ENCODE measurements around the gene LRRC41.

The LRRC41 gene

DNA sequence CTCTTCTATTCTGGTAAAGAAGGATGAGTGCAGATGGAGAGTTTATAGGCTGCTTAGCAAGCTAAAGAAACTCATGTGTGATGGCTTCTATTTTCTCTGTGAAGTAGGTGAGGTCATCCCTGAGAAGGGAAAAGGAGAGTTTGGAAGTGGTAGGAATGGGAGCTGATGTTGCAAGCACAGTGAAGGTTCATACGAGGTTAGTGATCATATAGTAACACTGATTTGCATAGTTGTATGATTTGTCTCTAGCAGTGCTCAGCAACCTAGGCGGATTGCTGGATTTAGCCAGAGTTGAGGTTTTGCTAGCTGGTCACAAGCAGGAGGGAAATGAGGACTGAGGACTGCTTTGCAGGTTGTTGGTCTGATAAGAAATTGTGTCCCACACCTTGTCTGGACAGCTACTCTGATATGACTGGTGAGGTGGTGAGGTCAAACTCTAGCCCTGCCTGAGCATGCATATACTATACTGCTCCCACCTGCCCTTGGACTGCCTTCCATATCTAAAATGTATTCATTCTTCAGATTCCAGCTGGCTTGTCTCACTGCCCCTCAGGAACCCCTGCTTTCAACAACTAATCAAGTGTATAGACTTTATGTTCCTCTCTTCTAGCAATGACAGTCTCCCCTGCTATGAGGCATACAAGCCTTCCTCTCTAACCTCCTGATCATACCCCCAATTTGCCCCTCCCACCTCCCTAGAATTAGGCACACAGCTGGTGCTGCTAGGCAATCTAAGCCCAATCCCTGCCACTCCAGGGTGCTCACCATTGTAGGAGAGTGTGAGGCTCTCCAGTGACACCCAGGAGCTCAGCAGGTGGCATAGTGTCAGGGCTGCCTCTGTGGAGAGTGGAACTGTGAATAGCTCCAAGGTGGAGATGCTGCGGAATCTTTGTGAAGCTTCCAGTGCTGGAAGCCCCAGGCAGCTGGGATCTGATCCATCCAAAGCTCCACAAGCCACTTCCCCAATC lies 18.5 kb downstream of the LRRC41 start (continued):
- TF ChIP-seq ZBTB21 (tag by site-specific recombination; IDR thresholded peaks at IDR 0.05) (no peak), ZBTB8A (tag by site-specific recombination; IDR thresholded peaks at IDR 0.05) (no peak), PRDM1 (tag by site-specific recombination; IDR thresholded peaks at IDR 0.05) (peak; percentile 91), IKZF3 (tag by site-specific recombination; IDR thresholded peaks at IDR 0.05) (peak; percentile 85), ZEB2 (tag by site-specific recombination; IDR thresholded peaks at IDR 0.05) (0 out of 2 replicates have a peak, but pooled peaks have one; percentile 27), ZBTB17 (tag by site-specific recombination; IDR thresholded peaks at IDR 0.05) (peak; percentile 51; the same call in 1 of the 2 replicates), ZFP41 (tag by site-specific recombination; IDR thresholded peaks at IDR 0.05; ENCODE audit: borderline replicate concordance) (no peak), ZNF366 (tag by site-specific recombination; conservative IDR thresholded peaks at IDR 0.05) (peak; percentile 45)
- TF ChIP-seq, protein P1, sequence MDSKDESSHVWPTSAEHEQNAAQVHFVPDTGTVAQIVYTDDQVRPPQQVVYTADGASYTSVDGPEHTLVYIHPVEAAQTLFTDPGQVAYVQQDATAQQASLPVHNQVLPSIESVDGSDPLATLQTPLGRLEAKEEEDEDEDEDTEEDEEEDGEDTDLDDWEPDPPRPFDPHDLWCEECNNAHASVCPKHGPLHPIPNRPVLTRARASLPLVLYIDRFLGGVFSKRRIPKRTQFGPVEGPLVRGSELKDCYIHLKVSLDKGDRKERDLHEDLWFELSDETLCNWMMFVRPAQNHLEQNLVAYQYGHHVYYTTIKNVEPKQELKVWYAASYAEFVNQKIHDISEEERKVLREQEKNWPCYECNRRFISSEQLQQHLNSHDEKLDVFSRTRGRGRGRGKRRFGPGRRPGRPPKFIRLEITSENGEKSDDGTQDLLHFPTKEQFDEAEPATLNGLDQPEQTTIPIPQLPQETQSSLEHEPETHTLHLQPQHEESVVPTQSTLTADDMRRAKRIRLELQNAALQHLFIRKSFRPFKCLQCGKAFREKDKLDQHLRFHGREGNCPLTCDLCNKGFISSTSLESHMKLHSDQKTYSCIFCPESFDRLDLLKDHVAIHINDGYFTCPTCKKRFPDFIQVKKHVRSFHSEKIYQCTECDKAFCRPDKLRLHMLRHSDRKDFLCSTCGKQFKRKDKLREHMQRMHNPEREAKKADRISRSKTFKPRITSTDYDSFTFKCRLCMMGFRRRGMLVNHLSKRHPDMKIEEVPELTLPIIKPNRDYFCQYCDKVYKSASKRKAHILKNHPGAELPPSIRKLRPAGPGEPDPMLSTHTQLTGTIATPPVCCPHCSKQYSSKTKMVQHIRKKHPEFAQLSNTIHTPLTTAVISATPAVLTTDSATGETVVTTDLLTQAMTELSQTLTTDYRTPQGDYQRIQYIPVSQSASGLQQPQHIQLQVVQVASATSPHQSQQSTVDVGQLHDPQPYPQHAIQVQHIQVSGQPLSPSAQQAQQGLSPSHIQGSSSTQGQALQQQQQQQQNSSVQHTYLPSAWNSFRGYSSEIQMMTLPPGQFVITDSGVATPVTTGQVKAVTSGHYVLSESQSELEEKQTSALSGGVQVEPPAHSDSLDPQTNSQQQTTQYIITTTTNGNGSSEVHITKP (tag by site-specific recombination; IDR thresholded peaks at IDR 0.05), result 0 out of 2 replicates have a peak, but pooled peaks have one; percentile 17
- TF ChIP-seq, protein P2, sequence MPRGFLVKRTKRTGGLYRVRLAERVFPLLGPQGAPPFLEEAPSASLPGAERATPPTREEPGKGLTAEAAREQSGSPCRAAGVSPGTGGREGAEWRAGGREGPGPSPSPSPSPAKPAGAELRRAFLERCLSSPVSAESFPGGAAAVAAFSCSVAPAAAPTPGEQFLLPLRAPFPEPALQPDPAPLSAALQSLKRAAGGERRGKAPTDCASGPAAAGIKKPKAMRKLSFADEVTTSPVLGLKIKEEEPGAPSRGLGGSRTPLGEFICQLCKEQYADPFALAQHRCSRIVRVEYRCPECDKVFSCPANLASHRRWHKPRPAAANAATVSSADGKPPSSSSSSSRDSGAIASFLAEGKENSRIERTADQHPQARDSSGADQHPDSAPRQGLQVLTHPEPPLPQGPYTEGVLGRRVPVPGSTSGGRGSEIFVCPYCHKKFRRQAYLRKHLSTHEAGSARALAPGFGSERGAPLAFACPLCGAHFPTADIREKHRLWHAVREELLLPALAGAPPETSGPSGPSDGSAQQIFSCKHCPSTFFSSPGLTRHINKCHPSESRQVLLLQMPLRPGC (tag by site-specific recombination; IDR thresholded peaks at IDR 0.05), result peak; percentile 52; the same call in 1 of the 2 replicates

DNA sequence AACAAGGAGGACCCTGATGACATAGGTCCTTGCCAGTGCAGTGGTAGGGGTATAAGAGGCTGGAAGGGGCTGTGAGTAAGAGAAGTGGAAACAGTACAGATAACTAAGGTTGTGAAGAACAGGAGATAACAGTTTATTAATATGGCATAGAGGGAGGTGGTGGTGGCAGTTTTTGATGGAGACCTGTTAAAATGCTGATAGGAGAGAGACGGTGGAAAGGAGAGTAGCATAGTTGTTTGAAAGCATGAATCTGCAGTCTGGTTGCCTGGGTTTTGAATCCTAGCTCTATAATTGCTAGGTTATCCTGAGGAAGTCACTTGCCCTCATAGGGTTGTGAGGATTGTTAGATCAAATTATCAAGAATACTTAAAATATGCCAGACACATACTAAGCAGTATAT lies 19.4 kb downstream of the LRRC41 start:
- no peak for TF ChIP-seq SP7 (tag by site-specific recombination; IDR thresholded peaks at IDR 0.05)
- TF ChIP-seq OVOL3 (tag by site-specific recombination; IDR thresholded peaks at IDR 0.05), result no peak
- TF ChIP-seq ZNF416 (tag by site-specific recombination; IDR thresholded peaks at IDR 0.05), result no peak
- CTCF ChIA-PET, result interaction anchor here (0.6 to 0.7 kb wide), 2 partner anchors 15 to 228 kb away, joined by 3 to 4 read pairs; no protein-coding TSS in a partner anchor
- POLR2A ChIA-PET, result interaction anchor here (0.6 to 2.4 kb wide), 11 partner anchors 8 to 65 kb away, joined by 3 to 7 read pairs (median 4); no protein-coding TSS in a partner anchor

DNA sequence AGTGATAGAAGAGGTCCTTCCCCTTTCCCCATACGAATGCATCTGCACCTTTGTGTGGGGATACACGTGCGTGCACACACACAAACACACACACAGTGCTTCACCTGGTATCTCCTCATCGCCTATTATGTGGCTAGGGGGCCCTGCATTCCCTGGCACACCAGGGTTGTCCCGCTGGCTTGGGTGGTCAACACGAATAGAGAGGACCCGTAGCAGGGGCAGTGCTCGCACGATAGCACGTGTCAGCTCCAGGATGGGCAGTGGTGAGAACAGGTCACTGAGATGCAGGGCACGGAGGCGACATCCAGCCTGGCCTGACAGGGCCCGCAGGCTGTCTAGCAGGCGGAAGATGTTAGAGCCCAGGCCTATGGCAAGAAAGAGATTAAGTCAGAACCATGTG lies 22.4 kb downstream of the LRRC41 start:
- POLR2A ChIA-PET, result interaction anchor here (2.4 kb wide), 1 partner anchor 34 kb away, joined by 13 read pairs; the partner anchor contains the start of gene RAD54L
- H3K27ac ChIP-seq (ENCODE audit: extremely low read depth, low read depth, low read length), result no peak overlapping the region
- CTCF ChIA-PET, result no interaction called here
- no peaks in the 10 kb centered on the region for H3K9me3 ChIP-seq (ENCODE audit: control insufficient read depth, insufficient read depth, low read depth, low read length)
- peaks cover 12 to 100% of the 10 kb centered on the region in 2 experiments; a peak in 2 of 3 replicates for H3K36me3 ChIP-seq (ENCODE audit: control insufficient read depth in 2 of 2, insufficient read depth in 1 of 2, low read length in 2 of 2)
- TF ChIP-seq ZNF37A (tag by site-specific recombination; IDR thresholded peaks at IDR 0.05) (no peak), ZNF843 (tag by site-specific recombination; IDR thresholded peaks at IDR 0.05) (no peak), ZNF311 (tag by site-specific recombination; IDR thresholded peaks at IDR 0.05; ENCODE audit: borderline replicate concordance) (no peak), ZBTB1 (tag by site-specific recombination; IDR thresholded peaks at IDR 0.05) (no peak), ZNF24 (tag by site-specific recombination; IDR thresholded peaks at IDR 0.05) (no peak), ZNF416 (tag by site-specific recombination; IDR thresholded peaks at IDR 0.05) (no peak)
- TF ChIP-seq, protein P3, sequence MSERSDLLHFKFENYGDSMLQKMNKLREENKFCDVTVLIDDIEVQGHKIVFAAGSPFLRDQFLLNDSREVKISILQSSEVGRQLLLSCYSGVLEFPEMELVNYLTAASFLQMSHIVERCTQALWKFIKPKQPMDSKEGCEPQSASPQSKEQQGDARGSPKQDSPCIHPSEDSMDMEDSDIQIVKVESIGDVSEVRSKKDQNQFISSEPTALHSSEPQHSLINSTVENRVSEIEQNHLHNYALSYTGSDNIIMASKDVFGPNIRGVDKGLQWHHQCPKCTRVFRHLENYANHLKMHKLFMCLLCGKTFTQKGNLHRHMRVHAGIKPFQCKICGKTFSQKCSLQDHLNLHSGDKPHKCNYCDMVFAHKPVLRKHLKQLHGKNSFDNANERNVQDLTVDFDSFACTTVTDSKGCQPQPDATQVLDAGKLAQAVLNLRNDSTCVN (tag by site-specific recombination; optimal IDR thresholded peaks at IDR 0.05), result no peak
- TF ChIP-seq, protein P1 (tag by site-specific recombination; IDR thresholded peaks at IDR 0.05), result no peak
- H3K4me3 ChIP-seq (ENCODE audit: low read depth, low read length), result no peak overlapping the region
- no peaks in the 10 kb centered on the region for H3K4me1 ChIP-seq (ENCODE audit: control insufficient read depth, insufficient read depth, low read length)

More for the DNA sequence above, 19.4 kb downstream of the LRRC41 start:
- Histone ChIP-seq H3K36me3 (ENCODE audit: control insufficient read depth in 2 of 2, insufficient read depth in 1 of 2, low read length in 2 of 2) (peaks cover 7 to 93% of the 10 kb centered on the region in 2 experiments; a peak in 2 of 3 replicates), H3K4me3 (ENCODE audit: low read depth, low read length) (no peak overlapping the region), H3K4me1 (ENCODE audit: control insufficient read depth, insufficient read depth, low read length) (no peaks in the 10 kb centered on the region), H3K9me3 (ENCODE audit: control insufficient read depth, insufficient read depth, low read depth, low read length) (no peaks in the 10 kb centered on the region), H3K27ac (ENCODE audit: extremely low read depth, low read depth, low read length) (no peak overlapping the region)

Measured in HEK293 (cell line).